SK-N-SH treated with all-trans-retinoic acid at 6 μM for 48 hours (cell line): ENCODE measurements around the gene NDOR1.
A peak's percentile ranks its signal among the peaks of the same experiment; 100 is the strongest.

ENCODE experiments used
- ATAC-seq: fragments of 200-7000 bp; cut with Tn5 transposase; 3 replicates; pipeline ENCODE4 v1.9.1; 2020; ENCODE audit warnings: mild to moderate bottlenecking, moderate library complexity
- ARNTL ChIP-seq: fragments of 450-650 bp; formaldehyde crosslinking; IDR thresholded peaks from 2 replicates; pipeline ENCODE4 v1.5.0; 2020; ENCODE audit warnings: low read depth, mild to moderate bottlenecking, moderate library complexity, borderline replicate concordance
- BACH2 ChIP-seq: fragments of 250-450 bp; sonication (Bioruptor Pico); IDR thresholded peaks from 2 replicates; pipeline ENCODE4 v1.9.0; 2021; ENCODE audit warnings: mild to moderate bottlenecking, borderline replicate concordance
- CSDC2 ChIP-seq: fragments of 250-450 bp; sonication (Bioruptor Pico); IDR thresholded peaks from 2 replicates; pipeline ENCODE4 v1.5.0; 2020; ENCODE audit warnings: mild to moderate bottlenecking, moderate library complexity
- GLIS3 ChIP-seq: fragments of 250-450 bp; sonication (Bioruptor Pico); IDR thresholded peaks from 2 replicates; pipeline ENCODE4 v1.5.0; 2020; ENCODE audit warnings: mild to moderate bottlenecking, moderate library complexity
- ISL1 ChIP-seq: fragments of 250-450 bp; sonication (Bioruptor Pico); IDR thresholded peaks from 2 replicates; pipeline ENCODE4 v2.1.2; 2022; ENCODE audit warnings: mild to moderate bottlenecking, moderate library complexity
- OSR1 ChIP-seq: fragments of 250-450 bp; sonication (Bioruptor Pico); IDR thresholded peaks from 2 replicates; pipeline ENCODE4 v1.8.0; 2022; ENCODE audit warnings: moderate library complexity, mild to moderate bottlenecking, inconsistent platforms
- PPARA ChIP-seq: fragments of 250-450 bp; sonication (Bioruptor Pico); IDR thresholded peaks from 2 replicates; pipeline ENCODE4 v1.5.0; 2020; ENCODE audit warnings: mild to moderate bottlenecking, borderline replicate concordance
- SNAI2 ChIP-seq: fragments of 250-450 bp; sonication (Bioruptor Pico); IDR thresholded peaks from 2 replicates; pipeline ENCODE4 v1.5.0; 2020; ENCODE audit warnings: mild to moderate bottlenecking, moderate library complexity
- TCF4 ChIP-seq: fragments of 250-450 bp; sonication (Bioruptor Pico); IDR thresholded peaks from 2 replicates; pipeline ENCODE4 v1.8.0; 2021; ENCODE audit warnings: mild to moderate bottlenecking, moderate library complexity, borderline replicate concordance
- TOX ChIP-seq: fragments of 250-450 bp; sonication (Bioruptor Pico); IDR thresholded peaks from 2 replicates; pipeline ENCODE4 v1.8.0; 2021; ENCODE audit warnings: mild to moderate bottlenecking, moderate library complexity, borderline replicate concordance
- ZC3H10 ChIP-seq: fragments of 250-450 bp; sonication (Bioruptor Pico); IDR thresholded peaks from 2 replicates; pipeline ENCODE4 v1.5.1; 2021; ENCODE audit warnings: mild to moderate bottlenecking, moderate library complexity
- ZFP3 ChIP-seq: fragments of 250-450 bp; sonication (Bioruptor Pico); IDR thresholded peaks from 2 replicates; pipeline ENCODE4 v1.5.0; 2020; ENCODE audit warnings: mild to moderate bottlenecking, moderate library complexity
- ZNF565 ChIP-seq: fragments of 450-650 bp; formaldehyde crosslinking; conservative IDR thresholded peaks from 2 replicates; pipeline ENCODE4 v1.5.0; 2020; ENCODE audit warnings: low read depth, mild to moderate bottlenecking, moderate library complexity
- ZNF70 ChIP-seq: fragments of 450-650 bp; formaldehyde crosslinking; IDR thresholded peaks from 2 replicates; pipeline ENCODE4 v1.5.0; 2020; ENCODE audit warnings: mild to moderate bottlenecking, moderate library complexity
- ZNF8 ChIP-seq: fragments of 450-650 bp; formaldehyde crosslinking; IDR thresholded peaks from 2 replicates; pipeline ENCODE4 v1.5.0; 2020; ENCODE audit warnings: mild to moderate bottlenecking, moderate library complexity
- TF ChIP-seq, protein P1 (sequence below): fragments of 250-450 bp; sonication (Bioruptor Pico); IDR thresholded peaks from 2 replicates; pipeline ENCODE4 v1.8.0; 2020; ENCODE audit warnings: mild to moderate bottlenecking, moderate library complexity, borderline replicate concordance
- TF ChIP-seq, protein P2 (sequence below): fragments of 250-450 bp; sonication (Bioruptor Pico); IDR thresholded peaks from 2 replicates; pipeline ENCODE4 v1.8.0; 2021; ENCODE audit warnings: low read depth, mild to moderate bottlenecking, moderate library complexity, borderline replicate concordance
- TF ChIP-seq, protein P3 (sequence below): fragments of 250-450 bp; sonication (Bioruptor Pico); IDR thresholded peaks from 2 replicates; pipeline ENCODE4 v1.5.1; 2021; ENCODE audit warnings: mild to moderate bottlenecking, moderate library complexity
- TF ChIP-seq, protein P4 (sequence below): fragments of 250-450 bp; sonication (Bioruptor Pico); IDR thresholded peaks from 2 replicates; pipeline ENCODE4 v1.5.1; 2020; ENCODE audit warnings: low read depth, mild to moderate bottlenecking, moderate library complexity

The NDOR1 gene

DNA sequence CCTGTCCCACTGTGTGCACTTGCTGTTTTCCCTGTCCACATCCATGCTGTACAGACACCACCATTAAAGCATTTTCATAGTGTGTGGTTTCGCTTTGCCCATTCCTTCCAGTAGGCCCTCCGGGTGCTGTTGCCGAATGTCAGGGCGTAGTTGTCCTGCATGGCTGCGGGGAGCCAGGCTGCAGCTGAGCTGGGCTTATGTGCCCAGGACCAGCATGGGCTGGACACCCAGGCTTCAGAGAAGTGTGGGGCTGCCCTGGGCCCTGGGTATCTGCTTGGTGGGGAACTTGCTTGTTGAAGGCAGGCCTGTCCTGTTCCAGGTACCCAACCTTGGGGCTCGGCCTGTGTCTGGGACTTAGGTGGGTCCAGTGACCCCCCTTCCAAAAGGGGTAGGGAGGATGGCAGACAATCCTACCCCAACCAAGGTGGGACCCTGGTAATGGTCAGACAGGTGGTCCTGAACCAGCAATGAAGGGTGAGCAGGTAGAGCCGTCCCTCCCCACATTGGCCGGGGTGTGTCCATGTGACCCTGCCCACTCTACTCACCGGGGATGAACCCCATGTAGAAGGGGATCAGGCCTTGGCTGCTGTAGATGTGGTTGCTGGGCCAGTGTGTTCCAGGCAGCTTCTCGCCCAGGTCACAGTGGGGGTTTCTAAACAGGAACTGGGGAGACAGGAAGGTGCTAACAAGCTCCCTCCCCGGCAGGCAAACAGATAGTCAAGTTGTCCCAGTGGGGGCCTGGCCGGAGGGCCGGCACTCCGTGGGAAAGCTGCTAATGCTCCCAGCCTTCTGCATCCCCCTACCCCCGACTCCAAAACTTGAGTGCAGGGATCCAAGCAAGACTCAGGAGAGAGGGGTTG lies 38.4 kb downstream of the NDOR1 start:
- no peak; the same call in 2 of the 3 replicates for ATAC-seq
- TF ChIP-seq, protein P1, sequence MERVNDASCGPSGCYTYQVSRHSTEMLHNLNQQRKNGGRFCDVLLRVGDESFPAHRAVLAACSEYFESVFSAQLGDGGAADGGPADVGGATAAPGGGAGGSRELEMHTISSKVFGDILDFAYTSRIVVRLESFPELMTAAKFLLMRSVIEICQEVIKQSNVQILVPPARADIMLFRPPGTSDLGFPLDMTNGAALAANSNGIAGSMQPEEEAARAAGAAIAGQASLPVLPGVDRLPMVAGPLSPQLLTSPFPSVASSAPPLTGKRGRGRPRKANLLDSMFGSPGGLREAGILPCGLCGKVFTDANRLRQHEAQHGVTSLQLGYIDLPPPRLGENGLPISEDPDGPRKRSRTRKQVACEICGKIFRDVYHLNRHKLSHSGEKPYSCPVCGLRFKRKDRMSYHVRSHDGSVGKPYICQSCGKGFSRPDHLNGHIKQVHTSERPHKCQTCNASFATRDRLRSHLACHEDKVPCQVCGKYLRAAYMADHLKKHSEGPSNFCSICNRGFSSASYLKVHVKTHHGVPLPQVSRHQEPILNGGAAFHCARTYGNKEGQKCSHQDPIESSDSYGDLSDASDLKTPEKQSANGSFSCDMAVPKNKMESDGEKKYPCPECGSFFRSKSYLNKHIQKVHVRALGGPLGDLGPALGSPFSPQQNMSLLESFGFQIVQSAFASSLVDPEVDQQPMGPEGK (CRISPR knock-in tag): 0 out of 2 replicates have a peak, but pooled peaks have one; percentile 10
- TF ChIP-seq, protein P2, sequence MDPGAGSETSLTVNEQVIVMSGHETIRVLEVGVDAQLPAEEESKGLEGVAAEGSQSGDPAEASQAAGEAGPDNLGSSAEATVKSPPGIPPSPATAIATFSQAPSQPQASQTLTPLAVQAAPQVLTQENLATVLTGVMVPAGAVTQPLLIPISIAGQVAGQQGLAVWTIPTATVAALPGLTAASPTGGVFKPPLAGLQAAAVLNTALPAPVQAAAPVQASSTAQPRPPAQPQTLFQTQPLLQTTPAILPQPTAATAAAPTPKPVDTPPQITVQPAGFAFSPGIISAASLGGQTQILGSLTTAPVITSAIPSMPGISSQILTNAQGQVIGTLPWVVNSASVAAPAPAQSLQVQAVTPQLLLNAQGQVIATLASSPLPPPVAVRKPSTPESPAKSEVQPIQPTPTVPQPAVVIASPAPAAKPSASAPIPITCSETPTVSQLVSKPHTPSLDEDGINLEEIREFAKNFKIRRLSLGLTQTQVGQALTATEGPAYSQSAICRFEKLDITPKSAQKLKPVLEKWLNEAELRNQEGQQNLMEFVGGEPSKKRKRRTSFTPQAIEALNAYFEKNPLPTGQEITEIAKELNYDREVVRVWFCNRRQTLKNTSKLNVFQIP (CRISPR knock-in tag): no peak

DNA sequence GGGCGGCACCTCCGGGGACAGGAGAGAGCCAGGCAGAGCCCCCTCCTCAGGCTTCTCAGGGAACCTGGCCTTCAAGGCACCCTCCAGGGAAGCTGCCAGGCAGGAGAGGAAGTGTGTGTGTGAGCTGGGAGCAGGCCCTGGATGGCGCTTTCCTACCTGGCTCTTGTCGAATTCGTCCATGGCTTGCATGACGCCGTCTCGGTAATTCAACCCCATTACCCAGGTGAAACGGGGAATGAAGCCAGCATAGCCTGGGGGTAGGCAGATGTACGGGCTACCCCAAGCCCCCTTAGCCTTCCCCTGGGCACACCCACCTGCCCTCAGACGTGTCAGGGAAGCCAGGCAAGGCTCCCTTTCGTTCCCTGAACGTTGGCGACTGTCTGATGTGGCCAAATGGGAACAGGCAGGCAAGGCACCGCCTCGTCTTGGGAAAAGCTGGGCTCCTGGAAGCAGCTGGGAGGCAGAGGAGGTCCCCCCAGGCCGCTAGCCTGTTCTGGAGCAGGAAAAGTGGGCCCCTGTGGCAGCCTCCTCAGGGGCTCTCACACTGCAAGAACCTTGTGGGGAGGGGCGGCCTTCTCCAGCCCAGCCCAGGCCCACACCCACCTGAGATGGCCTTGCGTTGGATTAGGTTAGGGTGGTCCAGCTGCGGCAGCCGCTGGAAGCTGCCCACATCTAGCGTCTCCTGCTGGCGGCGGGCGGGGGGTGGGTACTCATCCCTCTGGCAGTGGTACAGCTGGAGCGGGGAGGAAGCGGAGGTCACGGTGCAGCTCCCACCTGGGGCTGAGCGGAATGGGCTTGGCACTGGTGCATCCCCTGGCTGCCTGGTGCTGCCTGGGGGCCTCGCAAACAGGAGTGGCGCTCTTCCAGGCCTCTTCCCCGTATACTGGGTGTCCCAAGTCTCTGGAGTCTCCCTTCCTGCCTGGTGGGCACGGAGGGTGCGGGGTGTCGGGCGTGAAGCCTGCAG lies 39.3 kb downstream of the NDOR1 start:
- peak; percentile 0; the same call in 2 of the 3 replicates for ATAC-seq
- no peak for TF ChIP-seq ISL1 (CRISPR knock-in tag)
- TF ChIP-seq CSDC2 (CRISPR knock-in tag): no peak
- no peak for TF ChIP-seq ZNF8
- TF ChIP-seq ZC3H10 (CRISPR knock-in tag): no peak
- no peak for TF ChIP-seq SNAI2 (CRISPR knock-in tag)
- no peak for TF ChIP-seq ZFP3 (CRISPR knock-in tag)

DNA sequence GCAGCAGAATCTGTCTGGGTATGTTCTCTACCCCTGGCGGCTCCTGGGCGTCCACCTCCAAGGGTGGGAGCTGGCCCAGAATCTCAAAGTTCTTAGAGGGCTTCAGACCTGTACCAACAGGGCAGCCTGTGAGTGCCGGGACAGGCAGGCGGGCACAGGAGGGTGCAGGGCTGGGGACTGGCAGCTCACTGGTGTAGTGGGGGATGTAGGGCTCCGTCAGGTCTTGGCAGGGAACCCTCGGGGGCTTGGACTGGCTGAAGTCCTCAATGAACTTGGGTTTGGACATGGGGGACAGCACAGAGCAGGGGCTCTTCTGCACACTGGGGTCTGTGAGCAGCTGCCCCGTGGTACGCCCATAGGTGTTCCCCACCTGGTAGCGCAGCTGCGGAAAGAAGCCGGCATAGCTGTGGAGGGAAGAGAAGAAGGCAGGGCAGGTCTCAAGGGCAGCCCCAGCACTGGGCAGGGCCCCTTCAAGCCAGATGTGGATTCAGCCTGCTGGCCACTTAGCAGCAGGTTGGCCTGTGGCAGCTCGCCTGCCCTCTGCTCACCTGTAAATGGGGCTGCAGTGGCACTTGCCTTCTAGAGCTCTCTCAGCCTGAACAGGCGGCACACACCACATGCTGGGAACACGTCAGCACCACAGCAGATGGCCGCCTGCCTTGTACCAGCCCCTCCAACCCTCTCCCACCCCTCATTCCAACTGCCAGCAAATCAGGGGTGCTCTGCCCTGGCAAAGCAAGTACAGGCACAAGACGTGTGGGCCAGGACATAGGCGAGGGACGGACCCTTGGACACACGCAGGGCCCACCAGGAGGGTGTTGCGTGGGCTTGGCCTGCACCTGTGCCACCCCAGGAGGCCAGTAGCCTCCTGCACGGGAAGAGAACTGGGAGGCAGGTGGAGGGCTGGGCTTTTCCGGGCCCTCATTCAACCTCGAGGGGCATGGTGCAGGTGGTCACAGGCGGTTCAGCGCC lies 40.2 kb downstream of the NDOR1 start:
- peak; percentile 1; the same call in 2 of the 3 replicates for ATAC-seq
- TF ChIP-seq PPARA (CRISPR knock-in tag): no peak
- TF ChIP-seq TCF4 (CRISPR knock-in tag): no peak
- TF ChIP-seq CSDC2 (CRISPR knock-in tag): no peak
- TF ChIP-seq BACH2 (CRISPR knock-in tag): no peak
- TF ChIP-seq, protein P3, sequence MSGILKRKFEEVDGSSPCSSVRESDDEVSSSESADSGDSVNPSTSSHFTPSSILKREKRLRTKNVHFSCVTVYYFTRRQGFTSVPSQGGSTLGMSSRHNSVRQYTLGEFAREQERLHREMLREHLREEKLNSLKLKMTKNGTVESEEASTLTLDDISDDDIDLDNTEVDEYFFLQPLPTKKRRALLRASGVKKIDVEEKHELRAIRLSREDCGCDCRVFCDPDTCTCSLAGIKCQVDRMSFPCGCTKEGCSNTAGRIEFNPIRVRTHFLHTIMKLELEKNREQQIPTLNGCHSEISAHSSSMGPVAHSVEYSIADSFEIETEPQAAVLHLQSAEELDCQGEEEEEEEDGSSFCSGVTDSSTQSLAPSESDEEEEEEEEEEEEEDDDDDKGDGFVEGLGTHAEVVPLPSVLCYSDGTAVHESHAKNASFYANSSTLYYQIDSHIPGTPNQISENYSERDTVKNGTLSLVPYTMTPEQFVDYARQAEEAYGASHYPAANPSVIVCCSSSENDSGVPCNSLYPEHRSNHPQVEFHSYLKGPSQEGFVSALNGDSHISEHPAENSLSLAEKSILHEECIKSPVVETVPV (CRISPR knock-in tag): no peak
- TF ChIP-seq, protein P1 (CRISPR knock-in tag): no peak
- no peak for TF ChIP-seq TOX
- no peak for TF ChIP-seq ZFP3 (CRISPR knock-in tag)
- TF ChIP-seq ZNF565 (CRISPR knock-in tag): no peak
- no peak for TF ChIP-seq ARNTL (CRISPR knock-in tag)
- TF ChIP-seq, protein P4, sequence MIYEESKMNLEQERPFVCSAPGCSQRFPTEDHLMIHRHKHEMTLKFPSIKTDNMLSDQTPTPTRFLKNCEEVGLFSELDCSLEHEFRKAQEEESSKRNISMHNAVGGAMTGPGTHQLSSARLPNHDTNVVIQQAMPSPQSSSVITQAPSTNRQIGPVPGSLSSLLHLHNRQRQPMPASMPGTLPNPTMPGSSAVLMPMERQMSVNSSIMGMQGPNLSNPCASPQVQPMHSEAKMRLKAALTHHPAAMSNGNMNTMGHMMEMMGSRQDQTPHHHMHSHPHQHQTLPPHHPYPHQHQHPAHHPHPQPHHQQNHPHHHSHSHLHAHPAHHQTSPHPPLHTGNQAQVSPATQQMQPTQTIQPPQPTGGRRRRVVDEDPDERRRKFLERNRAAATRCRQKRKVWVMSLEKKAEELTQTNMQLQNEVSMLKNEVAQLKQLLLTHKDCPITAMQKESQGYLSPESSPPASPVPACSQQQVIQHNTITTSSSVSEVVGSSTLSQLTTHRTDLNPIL: no peak
- no peak for TF ChIP-seq ZNF70
- no peak for TF ChIP-seq SNAI2 (CRISPR knock-in tag)
- no peak for TF ChIP-seq GLIS3
- TF ChIP-seq ISL1 (CRISPR knock-in tag): no peak
- no peak for TF ChIP-seq ZC3H10 (CRISPR knock-in tag)
- no peak for TF ChIP-seq OSR1
- no peak for TF ChIP-seq ZNF8
